ENCODE measurements around the gene TCF3. TPM values are rescaled to one million over a fixed set of nuclear protein-coding genes. Genes with fewer than 3 reads are reported as not detected.
"Not testable (repeated sequence)": the region's sequence is repeated elsewhere in the genome, so short reads cannot be mapped to it uniquely, and the experiment has no call there.

The TCF3 gene
- total RNA-seq, 2 experiments from 2014 or later = 84.8 to 86.7 TPM

DNA sequence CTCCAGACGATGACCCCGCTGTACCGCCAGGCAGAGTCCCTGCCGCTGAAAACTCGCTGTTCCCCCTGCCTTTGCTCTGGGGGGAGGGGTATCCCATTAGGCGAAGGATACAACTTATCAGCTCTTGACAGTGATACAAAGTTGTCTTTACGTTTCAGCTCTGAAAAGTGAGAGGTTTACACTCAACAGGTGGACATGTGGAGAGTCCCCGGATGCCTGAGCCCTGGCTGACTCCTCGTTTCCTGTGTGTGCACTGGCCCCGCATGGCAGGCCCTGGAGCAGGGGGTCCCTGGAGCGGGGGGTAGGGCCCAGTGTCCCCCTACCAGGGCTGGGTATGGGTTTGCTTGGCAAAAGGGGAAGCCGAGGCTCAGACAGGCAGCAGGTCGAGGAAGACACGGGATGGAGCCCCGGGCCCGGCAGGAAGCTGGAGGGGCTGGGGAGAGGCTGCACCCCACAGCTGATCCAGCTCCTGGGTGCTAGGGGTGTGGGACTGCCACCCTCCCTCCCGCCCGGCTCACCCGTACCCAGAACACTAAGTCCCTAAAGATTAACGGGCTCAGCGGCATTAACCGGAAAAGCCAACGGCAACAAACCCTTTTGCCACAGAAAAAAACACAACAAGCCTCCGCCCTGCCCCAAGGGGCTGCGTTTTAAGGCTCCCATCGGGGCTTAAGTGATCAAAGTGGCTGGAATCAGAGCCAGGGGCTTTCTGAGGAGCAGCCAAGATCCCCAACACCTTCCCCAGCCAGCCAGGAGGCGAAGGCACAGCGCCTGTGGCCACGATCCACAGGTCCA is 5.6 kb downstream of the TCF3 start:
- no peaks in the 10 kb centered on the region for H3K9me3 Mint-ChIP-seq
- H3K36me3 Mint-ChIP-seq (ENCODE audit: low read depth) = peaks cover 8% of the 10 kb centered on the region
- H3K27ac Mint-ChIP-seq = no peak overlapping the region
- intact Hi-C loops (cut with micrococcal nuclease) = no loop called here
- no peak overlapping the region for H3K4me3 Mint-ChIP-seq
- H3K4me1 Mint-ChIP-seq (ENCODE audit: low read depth) = peaks cover 19% of the 10 kb centered on the region
- CTCF ChIA-PET = no interaction called here
- DNase-seq = no peak
- H3K27me3 Mint-ChIP-seq (ENCODE audit: low read depth) = no peaks in the 10 kb centered on the region

DNA sequence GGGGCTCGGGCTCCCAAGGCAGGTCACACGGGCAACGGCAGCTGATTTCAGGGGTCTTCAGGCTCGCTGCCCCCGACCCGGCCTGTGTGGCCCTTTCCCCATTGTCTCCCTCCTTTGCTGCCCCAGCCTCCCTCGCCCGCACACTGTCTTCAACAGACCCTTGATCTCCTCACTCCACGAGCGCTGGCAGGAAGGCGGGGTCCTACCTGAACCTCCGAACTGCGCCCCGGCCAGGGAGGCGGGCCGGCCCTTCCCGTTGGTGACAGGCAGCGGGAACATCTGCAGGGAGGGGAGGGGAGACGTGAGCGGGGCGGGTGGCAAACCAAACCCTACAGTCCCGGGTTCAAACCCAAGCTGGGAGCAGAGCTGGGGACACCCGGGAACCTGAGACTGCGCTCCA is 6.3 kb downstream of the TCF3 start:
- Mint-ChIP-seq H3K9me3 (no peaks in the 10 kb centered on the region), H3K36me3 (ENCODE audit: low read depth) (peaks cover 8% of the 10 kb centered on the region), H3K27me3 (ENCODE audit: low read depth) (no peaks in the 10 kb centered on the region), H3K4me1 (ENCODE audit: low read depth) (peaks cover 19% of the 10 kb centered on the region), H3K27ac (no peak overlapping the region), H3K4me3 (no peak overlapping the region)
- DNase-seq = no peak
- CTCF ChIA-PET = no interaction called here
- intact Hi-C loops (cut with micrococcal nuclease) = no loop called here

DNA sequence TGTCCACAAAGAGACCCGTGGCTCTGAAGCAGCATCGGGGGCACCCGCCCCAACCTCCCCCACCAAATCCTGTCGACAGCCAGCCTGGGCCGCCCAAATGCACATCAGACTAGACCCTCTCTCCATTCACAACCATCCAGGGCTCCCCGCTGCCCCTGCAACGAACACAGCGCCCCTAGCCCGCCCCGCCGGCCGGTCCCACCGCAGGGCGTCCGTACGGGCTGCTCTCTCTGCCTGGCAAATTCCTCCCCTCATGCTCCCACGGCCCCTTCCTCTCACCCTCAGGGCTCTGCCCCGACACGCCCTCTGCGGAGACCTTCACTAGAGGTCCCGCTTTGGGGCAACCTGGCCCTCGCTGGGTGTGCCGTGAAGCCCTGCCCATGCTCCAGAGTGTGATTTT is 7.1 kb downstream of the TCF3 start:
- intact Hi-C loops (cut with micrococcal nuclease) = no loop called here
- CTCF ChIA-PET = no interaction called here
- Mint-ChIP-seq H3K4me3 (no peak overlapping the region), H3K36me3 (ENCODE audit: low read depth) (peaks cover 8% of the 10 kb centered on the region), H3K9me3 (no peaks in the 10 kb centered on the region), H3K27me3 (ENCODE audit: low read depth) (no peaks in the 10 kb centered on the region), H3K27ac (no peak overlapping the region), H3K4me1 (ENCODE audit: low read depth) (peaks cover 12% of the 10 kb centered on the region)
- no peak for DNase-seq

DNA sequence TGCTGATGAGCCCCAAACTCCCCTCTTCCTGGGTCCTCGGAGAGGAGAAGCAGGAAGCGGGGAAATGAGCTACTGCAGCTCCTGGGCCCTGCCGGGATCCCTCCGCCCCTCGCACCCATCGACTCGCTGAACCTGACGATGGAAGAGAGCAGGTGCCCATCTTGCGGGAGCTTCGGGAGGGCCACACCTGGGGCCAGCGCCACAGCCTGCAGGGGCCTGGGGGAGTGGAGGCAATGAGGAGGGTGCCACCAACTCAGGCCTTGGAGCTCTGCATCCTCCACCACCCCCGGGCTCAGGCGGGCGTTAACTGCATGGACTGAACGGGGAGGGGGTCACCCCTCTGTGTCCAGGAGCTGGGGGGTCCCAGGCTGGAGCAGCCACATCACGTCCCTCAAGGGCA is 8.3 kb downstream of the TCF3 start:
- peaks cover 10% of the 10 kb centered on the region for H3K36me3 Mint-ChIP-seq (ENCODE audit: low read depth)

DNA sequence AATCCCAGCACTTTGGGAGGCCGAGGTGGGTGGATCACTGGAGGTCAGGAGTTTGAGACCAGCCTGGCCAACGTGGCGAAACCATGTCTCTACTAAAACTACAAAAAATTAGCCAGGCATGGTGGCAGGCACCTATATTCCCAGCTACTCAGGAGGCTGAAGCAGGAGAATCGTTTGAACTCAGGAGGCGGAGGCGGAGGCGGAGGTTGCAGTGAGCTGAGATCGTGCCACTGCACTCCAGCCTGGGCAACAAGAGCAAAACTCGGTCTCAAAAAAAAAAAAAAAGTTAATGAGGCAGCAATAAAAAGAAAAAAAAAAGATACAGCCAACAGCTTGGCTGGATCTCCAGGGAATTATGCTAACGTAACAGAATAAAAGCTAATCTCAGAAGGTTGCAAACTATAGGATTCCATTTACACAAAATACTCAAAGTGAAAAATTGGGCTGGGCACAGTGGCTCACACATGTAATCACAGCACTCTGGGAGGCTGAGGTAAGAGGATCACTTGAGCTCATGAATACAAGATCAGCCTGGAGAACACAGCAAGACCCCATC is 11.4 kb downstream of the TCF3 start:
- H3K4me1 Mint-ChIP-seq (ENCODE audit: low read depth); H3K4me3 Mint-ChIP-seq; H3K27ac Mint-ChIP-seq; CTCF ChIA-PET; H3K9me3 Mint-ChIP-seq; intact Hi-C loops (cut with micrococcal nuclease); DNase-seq; H3K27me3 Mint-ChIP-seq (ENCODE audit: low read depth): not testable (repeated sequence)
- peaks cover 13% of the 10 kb centered on the region for H3K36me3 Mint-ChIP-seq (ENCODE audit: low read depth)

More for the DNA sequence above, 8.3 kb downstream of the TCF3 start:
- intact Hi-C loops (cut with micrococcal nuclease) = no loop called here
- CTCF ChIA-PET = interaction anchor here (0.7 kb wide), 1 partner anchor 28 kb away, joined by 3 read pairs; no protein-coding TSS in a partner anchor
- H3K27me3 Mint-ChIP-seq (ENCODE audit: low read depth) = no peaks in the 10 kb centered on the region
- no peak for DNase-seq
- H3K4me1 Mint-ChIP-seq (ENCODE audit: low read depth) = peaks cover 1% of the 10 kb centered on the region
- H3K4me3 Mint-ChIP-seq = no peak overlapping the region
- no peaks in the 10 kb centered on the region for H3K9me3 Mint-ChIP-seq
- no peak overlapping the region for H3K27ac Mint-ChIP-seq

DNA sequence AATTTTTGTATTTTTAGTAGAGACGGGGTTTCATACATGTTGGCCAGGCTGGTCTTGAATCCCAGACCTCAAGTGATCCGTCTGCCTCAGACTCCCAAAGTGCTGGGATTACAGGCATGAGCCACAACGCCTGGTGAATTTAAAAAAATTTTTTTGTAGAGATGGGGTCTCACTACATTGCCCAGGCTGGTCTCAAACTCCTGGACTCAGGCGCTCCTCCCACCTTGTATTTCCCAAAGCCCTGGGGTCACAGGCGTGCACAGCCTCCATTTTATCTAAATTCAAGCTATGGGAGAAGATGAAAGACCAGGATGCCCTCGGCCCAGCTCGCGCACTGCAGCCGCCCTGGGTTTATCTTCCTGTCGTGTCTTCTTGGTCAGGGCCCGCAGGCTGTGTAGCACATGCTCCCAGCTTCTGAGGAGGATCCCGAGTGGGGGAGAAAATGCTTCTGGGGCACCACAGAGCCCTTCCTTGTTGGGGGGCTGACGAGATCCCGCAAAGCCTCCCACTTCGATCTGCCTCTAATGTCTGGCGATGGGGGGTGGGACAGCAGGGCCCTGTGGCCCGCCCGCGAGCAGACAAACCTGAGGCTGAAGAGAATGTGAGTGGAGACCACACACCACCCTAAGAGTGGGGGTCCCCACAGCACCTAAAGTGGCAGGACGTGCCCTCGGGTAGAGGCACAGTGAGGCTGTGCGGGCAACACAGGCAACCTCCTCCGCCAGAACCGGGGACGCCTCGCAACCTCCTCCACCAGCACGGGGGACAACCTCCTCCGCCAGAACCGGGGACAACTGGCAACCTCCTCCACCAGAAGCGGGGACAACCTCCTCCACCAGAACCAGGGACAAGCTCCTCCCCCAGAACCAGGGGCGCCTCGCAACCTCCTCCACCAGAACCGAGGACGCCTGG is 15.8 kb downstream of the TCF3 start:
- Mint-ChIP-seq H3K9me3 (no peaks in the 10 kb centered on the region), H3K4me3 (no peak overlapping the region), H3K27ac (no peak overlapping the region), H3K4me1 (ENCODE audit: low read depth) (peaks cover 2% of the 10 kb centered on the region), H3K27me3 (ENCODE audit: low read depth) (no peaks in the 10 kb centered on the region), H3K36me3 (ENCODE audit: low read depth) (peaks cover 18% of the 10 kb centered on the region)
- CTCF ChIA-PET = interaction anchor here (0.7 kb wide), 1 partner anchor 340 kb away, joined by 5 read pairs; no protein-coding TSS in a partner anchor
- intact Hi-C loops (cut with micrococcal nuclease) = no loop called here
- no peak for DNase-seq

DNA sequence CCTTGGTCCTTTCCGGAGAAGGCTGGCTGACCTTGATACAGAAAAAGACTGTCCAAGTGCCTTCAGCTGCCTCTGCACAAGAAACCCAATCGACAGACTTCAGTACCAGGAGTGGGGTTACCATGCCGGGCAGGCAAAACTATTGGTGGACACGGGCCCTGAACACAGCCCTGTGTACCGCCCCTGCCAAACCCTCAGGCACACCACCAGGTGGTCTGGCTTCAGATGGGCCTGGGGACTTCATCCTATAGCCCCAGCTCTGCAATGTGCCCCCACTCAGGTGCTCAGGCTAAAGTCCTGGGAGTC is 17.5 kb downstream of the TCF3 start:
- no peaks in the 10 kb centered on the region for H3K27me3 Mint-ChIP-seq (ENCODE audit: low read depth)
- H3K9me3 Mint-ChIP-seq = no peaks in the 10 kb centered on the region
- peaks cover 2% of the 10 kb centered on the region for H3K4me1 Mint-ChIP-seq (ENCODE audit: low read depth)
- no peak overlapping the region for H3K27ac Mint-ChIP-seq
- intact Hi-C loops (cut with micrococcal nuclease) = no loop called here
- CTCF ChIA-PET = interaction anchor here (1.1 kb wide), 1 partner anchor 89 kb away, joined by 3 read pairs; no protein-coding TSS in a partner anchor
- DNase-seq = no peak
- no peak overlapping the region for H3K4me3 Mint-ChIP-seq
- H3K36me3 Mint-ChIP-seq (ENCODE audit: low read depth) = peaks cover 18% of the 10 kb centered on the region

DNA sequence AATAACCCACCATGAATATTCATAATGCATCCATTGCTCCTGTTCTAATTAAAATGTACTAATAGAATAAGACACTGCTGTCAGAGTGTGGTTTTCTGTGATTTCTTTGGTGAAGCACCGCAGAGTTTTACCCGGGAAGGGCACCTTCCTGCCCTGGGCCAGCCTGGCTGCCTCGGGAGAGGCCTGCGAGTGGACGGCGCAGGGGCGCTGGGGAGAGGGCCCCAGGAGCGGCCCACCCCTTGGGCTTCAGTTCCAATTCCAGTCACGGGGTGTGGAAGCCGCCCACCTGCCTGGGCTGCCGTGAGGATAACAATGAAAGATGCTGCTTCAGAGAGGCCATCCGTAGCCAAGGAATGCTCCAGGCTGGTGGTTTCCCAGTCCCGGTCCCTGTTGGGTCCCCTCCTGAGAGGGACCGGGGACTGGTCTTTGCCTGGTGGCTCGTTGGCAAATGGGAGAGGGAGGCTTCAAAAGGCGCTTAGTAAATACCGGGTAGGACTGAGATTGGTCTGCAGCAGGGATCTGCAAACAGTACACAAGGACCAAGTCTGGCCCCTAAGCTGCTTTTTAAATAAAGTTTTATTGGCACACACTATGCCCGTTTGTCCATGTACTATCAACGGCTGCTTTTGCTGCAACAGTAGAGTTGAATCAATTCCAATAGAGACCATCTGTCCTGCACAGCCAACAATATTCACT is 18.0 kb downstream of the TCF3 start:
- Mint-ChIP-seq H3K9me3 (no peaks in the 10 kb centered on the region), H3K27me3 (ENCODE audit: low read depth) (no peaks in the 10 kb centered on the region), H3K36me3 (ENCODE audit: low read depth) (peaks cover 16% of the 10 kb centered on the region), H3K27ac (no peak overlapping the region), H3K4me3 (no peak overlapping the region), H3K4me1 (ENCODE audit: low read depth) (peaks cover 2% of the 10 kb centered on the region)
- CTCF ChIA-PET = interaction anchor here (1.1 kb wide), 1 partner anchor 88 kb away, joined by 3 read pairs; no protein-coding TSS in a partner anchor
- intact Hi-C loops (cut with micrococcal nuclease) = no loop called here
- DNase-seq = no peak

DNA sequence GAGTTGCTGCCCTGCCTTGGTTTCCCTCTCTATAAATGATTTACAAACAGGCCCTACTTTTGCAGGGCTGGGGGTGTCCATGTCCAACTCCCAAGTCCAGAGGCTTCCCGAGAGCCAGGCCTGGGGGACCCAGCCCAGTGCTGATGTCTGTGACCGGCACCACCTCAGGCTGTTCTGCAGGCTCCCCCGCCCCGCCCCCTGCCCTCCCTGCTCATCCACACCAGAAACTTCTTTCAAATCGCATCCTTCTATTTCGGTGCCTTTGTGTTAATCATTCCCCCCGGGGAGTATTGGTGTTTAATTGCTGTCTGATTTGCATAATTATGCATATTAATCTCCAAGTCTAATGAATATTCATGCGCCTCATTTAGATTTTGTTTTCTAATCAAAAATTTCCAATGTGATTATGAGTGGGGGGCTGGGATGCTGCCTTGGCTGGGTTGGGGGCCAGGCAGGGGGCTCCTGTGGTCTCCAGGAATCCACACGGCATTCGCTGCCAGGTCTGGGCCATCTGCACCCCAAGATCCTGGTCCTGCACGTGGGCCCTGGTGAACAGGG is 19.1 kb downstream of the TCF3 start:
- Mint-ChIP-seq H3K4me3 (no peak overlapping the region), H3K27ac (no peak overlapping the region), H3K4me1 (ENCODE audit: low read depth) (no peaks in the 10 kb centered on the region), H3K36me3 (ENCODE audit: low read depth) (peaks cover 12% of the 10 kb centered on the region), H3K9me3 (no peaks in the 10 kb centered on the region), H3K27me3 (ENCODE audit: low read depth) (no peaks in the 10 kb centered on the region)
- intact Hi-C loops (cut with micrococcal nuclease) = no loop called here
- CTCF ChIA-PET = no interaction called here
- no peak for DNase-seq

DNA sequence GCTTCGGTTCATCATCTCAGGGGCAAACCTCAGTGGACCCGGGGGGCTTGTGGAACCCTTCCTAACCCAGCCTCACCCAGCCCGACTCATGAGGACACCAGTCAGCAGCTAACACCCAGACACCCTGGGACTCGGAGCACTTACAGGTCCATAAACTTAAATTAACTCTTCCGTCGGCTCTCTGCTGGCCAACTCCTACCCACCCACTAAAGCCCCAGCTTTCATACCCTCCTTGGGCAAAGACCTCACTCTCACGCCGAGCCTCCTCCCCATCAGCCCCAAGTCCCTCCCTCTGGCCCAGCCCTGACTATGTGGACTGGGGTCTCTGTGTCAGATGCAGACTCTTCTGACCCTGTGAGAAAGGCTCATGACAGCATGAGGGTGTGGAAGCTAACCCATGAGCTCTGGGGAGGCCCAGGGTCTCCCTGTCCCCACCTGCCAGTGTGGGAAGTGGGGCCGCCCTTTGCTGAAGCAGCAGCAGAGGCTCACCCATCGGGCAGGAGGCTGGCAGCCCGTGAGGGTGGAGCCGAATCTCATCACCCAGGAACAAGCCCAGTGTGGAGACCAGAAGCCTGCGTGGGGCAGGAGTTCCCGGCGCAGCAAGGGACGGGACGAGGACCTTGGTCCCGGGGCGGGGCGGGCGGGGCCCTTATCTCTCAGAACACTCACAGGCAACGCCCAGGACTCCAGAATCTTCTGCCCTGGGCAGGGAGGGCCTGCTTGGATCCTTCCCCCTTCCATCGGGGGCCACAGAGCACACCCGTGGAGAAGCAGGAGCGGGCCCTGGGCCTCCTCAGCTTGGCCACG is 19.8 kb downstream of the TCF3 start:
- CTCF ChIA-PET = interaction anchor here (1.0 kb wide), 1 partner anchor 164 kb away, joined by 3 read pairs; no protein-coding TSS in a partner anchor
- Mint-ChIP-seq H3K36me3 (ENCODE audit: low read depth) (peaks cover 10% of the 10 kb centered on the region), H3K4me1 (ENCODE audit: low read depth) (no peaks in the 10 kb centered on the region), H3K27ac (no peak overlapping the region), H3K9me3 (no peaks in the 10 kb centered on the region), H3K4me3 (no peak overlapping the region), H3K27me3 (ENCODE audit: low read depth) (no peaks in the 10 kb centered on the region)
- DNase-seq = no peak
- intact Hi-C loops (cut with micrococcal nuclease) = no loop called here

DNA sequence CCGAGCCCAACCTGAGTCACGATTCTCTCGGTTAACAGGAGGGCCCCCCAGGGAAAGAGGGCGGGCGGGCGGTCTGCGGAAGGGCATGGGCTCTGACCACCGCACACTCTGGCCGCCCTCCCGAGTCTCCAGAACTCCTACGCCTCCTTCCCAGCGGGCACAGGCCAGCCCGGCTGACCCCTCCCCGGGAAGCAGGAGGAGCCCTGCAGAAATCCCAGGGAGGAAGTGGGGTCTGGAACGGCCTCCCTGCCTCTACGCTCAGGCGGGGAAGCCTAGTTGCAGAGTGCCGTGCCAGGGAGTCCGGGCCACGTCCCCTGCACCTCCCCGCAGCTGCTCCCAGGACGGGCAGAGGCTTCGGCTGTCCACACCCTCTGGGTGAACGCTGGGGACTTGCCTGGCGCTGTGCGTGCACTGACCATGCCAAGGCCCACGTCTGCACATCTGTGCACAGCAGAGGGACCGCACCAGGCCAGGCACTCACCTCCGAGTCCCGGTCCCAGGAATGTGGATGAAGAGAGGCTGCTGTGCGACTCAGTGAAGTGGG is 20.8 kb downstream of the TCF3 start:
- H3K36me3 Mint-ChIP-seq (ENCODE audit: low read depth) = peaks cover 10% of the 10 kb centered on the region
- H3K4me3 Mint-ChIP-seq = no peak overlapping the region
- H3K4me1 Mint-ChIP-seq (ENCODE audit: low read depth) = no peaks in the 10 kb centered on the region
- H3K27ac Mint-ChIP-seq = no peak overlapping the region
- CTCF ChIA-PET = interaction anchor here (1.0 kb wide), 1 partner anchor 165 kb away, joined by 3 read pairs; no protein-coding TSS in a partner anchor
- intact Hi-C loops (cut with micrococcal nuclease) = no loop called here
- no peaks in the 10 kb centered on the region for H3K27me3 Mint-ChIP-seq (ENCODE audit: low read depth)
- H3K9me3 Mint-ChIP-seq = no peaks in the 10 kb centered on the region
- DNase-seq = no peak
